CD1c-positive myeloid dendritic cell (primary cell): ENCODE results near the gene C22orf15.

ENCODE experiments used
- DNase-seq: peaks from one replicate; pipeline ENCODE4 v3.0.0-alpha.2; 2016; ENCODE audit errors: extremely low spot score

C22orf15 gene

DNA sequence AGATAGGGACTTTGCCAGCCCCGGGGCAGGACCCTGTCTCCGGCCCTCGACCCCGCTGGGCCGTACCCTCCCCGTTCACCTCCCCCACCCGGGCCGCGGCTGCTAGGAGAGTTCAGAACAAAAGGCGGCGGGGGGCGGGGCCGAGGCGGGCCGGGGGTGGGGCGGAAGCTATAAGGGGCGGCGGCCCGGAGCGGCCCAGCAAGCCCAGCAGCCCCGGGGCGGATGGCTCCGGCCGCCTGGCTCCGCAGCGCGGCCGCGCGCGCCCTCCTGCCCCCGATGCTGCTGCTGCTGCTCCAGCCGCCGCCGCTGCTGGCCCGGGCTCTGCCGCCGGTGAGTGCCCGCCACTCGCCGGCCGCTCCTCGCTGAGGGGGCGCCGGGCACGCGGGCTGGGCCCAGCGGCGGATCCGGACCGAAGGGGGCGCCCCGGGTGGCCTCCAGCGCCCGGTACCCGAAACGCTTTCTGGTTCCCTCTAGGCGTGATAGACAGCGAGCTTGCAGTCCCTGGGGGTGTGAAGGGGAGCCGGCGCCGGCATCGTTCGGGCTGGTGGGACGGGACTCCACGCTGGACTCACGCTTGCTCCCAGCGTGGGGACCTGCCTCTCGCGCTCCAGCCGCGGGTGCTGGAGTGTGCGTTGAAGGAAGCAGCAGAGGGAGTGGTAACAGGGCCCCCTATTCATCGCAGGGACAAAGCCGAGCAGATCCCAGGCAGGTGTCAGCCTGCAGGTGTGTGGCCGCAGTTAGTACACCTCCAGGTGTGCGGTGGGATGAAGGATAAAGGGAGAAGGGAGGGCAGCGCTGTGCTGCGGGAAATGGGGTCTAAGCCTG is 10.1 kb downstream of the C22orf15 start, which contains the start of gene MMP11:
TSS of gene MMP11 (plus strand) at position 201 of the 825 bp plus-strand sequence. CDS start at position 223, 22 bp downstream.
- DNase-seq: peak; percentile 46

DNA sequence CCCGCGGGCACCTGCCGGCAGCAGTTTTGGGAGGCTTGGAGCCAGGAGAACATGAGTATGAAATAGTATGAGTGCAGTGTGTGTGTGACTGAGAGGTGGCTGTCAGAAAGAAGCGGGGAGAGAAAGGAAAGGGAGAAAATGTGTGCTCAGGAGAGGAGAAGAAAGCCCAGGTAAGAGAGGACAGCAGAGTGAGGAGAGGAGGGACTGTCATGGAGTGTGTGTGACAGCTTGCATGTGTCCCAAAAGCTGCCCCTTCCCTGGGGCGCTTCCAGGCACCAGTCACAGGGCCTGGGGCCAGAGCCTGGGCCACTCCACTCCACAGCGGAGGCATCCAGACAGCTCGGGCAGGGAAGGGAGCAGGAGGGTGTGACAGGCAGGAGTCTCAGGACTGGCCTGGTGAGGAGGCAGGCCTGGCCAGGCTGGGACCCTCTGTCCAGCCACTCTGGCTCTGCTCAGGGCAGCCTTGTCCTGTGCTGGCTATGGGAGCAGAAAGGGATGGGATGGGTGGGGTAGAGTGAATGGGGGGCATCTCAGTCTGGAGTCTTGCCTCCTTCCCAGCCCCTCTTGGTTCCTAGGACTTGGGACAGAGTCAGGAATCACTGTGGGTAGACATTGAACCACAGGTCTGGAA is 10.8 kb downstream of the C22orf15 start:
- no peak for DNase-seq

- no peak for DNase-seq
Measured at GRCh38 chr22:23774114-23774921, 11.5 kb downstream of the C22orf15 start.

DNA sequence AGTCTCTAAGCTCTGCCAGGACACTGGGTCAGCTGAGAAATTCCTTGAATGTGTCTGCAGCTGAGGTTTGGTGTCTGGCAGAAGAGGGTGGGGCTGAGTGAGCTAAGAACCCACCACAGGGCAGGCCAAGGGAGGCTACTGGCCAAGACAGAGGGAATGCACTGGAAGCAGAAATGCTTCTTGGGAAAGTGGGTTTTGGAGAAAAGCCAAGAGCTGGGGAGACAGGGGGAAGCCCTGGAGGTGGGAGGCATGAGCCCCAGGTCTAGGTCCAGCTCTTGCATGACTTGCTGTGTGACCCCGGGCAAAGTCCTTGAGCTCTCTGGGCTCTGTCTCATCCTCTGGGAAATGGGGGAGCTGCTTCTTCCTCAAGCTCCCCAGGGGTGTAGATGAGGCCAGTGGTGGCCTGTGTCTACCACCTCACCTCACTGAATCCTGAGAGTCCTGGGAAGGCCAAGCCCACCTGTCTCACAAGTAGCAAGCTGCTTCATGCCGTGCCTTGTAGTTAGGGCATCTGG is 12.2 kb downstream of the C22orf15 start:
- no peak for DNase-seq

DNA sequence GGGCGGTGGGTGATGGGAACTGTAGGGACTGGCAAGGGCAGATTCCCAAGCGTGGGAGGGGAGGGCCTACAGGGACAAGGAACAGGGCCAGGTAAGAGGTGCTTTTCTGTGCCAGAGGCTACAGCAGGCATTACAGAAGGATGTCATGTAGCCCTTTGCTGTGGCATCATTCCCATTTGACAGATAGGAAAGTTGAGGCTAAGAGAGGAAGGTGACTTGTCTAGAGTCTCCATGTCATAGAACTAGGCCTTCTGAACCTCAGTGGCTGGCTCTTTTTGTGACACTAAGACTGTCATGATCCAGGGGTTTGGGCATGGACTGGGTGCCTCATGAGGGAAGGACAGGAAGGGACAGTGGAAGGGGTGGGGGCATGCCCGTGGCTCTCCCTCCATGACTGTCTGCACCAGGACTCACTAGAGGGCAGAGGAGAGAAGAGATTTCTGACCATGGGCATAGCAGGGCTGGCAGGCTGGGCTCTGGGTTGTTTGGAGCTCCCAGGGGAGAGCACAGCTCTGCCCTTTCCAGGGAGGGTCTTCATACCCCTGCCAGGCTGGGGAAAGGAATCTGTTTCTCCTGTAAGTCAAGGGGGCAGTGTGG is 13.1 kb downstream of the C22orf15 start:
- DNase-seq: no peak

DNA sequence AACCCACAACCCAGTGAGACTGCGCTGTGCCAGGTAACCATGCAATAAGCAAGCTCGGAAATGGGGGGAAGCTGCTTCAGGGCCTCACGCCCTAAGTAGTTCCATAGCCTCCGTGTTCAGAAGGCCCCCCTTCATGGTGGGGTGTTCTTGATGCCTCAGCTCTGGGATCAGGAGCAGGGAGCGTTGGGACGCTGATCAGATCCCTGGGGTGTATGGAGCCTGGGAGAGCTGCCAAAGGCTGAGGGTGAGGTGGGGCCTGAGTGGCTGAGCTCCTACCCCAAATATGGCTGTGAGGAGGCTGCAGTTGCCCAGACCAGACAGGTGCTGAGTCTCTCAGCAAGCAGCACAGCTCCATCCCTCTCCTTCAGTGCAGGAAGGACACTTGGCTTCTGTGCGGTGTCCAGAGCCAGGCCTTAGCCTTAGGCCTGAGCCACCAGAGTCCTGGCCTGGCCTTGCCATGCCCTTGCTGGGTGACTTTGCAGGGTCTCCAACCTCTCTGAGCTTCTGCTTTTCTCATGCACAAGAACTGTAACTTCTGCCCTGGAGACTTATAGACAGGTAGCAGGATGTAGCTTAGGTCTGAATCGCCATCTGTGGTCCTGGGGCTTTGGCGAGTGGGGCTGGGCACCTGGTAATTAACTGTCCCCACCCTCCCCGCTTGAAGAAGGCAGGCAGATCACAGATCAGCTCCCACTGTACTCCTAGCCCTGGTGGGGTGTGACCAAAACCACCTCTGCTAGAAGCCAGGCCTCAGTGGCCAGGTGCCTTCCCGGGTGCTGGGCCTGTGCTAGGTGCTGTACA is 15.2 kb downstream of the C22orf15 start:
- DNase-seq: no peak

GRCh38 chr22:23778577-23778900 is 15.7 kb downstream of the C22orf15 start:
- DNase-seq: no peak

DNA sequence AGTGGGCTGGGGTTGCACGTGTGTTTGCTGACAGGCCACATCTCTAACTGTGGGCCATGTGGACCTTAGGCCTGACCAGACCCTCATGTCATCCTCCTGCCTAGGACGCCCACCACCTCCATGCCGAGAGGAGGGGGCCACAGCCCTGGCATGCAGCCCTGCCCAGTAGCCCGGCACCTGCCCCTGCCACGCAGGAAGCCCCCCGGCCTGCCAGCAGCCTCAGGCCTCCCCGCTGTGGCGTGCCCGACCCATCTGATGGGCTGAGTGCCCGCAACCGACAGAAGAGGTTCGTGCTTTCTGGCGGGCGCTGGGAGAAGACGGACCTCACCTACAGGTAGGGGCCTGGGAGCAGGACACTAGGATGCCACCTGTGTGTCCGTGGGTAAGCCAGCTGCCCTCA is 16.3 kb downstream of the C22orf15 start:
- DNase-seq: no peak

DNA sequence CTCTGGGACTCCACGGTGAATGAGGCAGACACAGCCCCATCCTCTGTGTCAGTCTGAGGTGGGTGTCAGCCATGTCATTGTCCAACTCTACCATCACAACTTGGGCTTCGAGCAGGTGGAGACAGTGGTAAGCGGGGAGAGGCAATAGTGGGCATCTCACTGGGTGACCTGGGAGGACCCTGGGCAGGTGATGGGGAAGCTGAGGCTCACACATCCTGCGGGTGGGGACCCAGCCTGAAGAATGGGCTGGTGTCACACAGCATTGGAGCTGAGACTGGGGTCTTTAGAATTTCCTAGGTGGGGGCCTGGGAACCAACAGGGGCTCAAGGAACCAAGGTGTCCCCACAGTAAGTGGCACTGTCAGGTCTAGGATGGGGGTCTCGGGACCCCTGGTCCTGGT is 16.9 kb downstream of the C22orf15 start:
- no peak for DNase-seq

- no peak for DNase-seq
Measured at GRCh38 chr22:23780146-23780748, 17.5 kb downstream of the C22orf15 start.

DNA sequence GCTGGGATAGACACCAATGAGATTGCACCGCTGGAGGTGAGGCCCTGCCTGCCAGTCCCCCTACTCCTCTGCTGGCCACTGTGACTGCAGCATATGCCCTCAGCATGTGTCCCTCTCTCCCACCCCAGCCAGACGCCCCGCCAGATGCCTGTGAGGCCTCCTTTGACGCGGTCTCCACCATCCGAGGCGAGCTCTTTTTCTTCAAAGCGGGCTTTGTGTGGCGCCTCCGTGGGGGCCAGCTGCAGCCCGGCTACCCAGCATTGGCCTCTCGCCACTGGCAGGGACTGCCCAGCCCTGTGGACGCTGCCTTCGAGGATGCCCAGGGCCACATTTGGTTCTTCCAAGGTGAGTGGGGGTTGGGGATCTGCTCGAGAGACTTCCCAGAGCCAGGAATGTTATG is 18.3 kb downstream of the C22orf15 start:
- no peak for DNase-seq

DNA sequence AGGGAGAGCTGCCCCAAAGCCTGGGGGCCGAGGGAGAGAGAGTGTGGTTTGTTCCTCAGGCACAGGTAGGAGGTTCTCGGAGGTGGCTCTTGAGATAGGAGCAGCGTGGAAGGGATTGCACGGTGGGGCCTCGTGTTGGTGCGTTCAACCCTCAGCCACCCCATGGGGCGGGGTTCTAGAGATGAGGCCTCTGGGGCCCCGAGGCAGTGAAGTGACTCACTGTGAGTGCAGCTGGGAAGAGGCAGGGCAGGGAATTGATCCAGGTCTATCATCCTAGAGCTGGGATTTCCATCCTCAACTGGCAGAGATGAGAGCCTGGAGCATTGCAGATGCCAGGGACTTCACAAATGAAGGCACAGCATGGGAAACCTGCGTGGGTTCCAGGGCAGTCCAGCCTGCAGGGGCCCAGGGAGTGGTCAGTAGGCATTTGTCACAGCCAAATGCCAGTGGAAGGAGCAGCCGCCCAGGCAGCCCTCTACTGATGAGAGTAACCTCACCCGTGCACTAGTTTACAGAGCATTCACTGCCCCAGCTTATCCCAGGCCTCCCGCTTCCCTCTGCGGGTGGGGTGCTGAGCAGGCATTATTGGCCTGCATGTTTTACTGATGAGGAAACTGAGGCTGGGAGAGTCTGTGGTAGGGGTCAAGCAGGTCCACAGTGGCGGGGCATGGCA is 18.9 kb downstream of the C22orf15 start:
- DNase-seq: no peak

GRCh38 chr22:23782252-23782651 is 19.5 kb downstream of the C22orf15 start:
- no peak for DNase-seq

GRCh38 chr22:23782703-23783102 is 19.9 kb downstream of the C22orf15 start:
- DNase-seq: no peak

- no peak for DNase-seq
Measured at GRCh38 chr22:23783265-23784150, 20.7 kb downstream of the C22orf15 start.

GRCh38 chr22:23784215-23784732 is 21.5 kb downstream of the C22orf15 start:
- DNase-seq: no peak

GRCh38 chr22:23786261-23786710 is 23.5 kb downstream of the C22orf15 start:
- DNase-seq: no peak

GRCh38 chr22:23786752-23787599 is 24.2 kb downstream of the C22orf15 start, which contains the start of gene SMARCB1:
SMARCB1 (plus strand) TSS chr22:23786966; CDS start chr22:23787170, 204 bp downstream.
- peak; percentile 96 for DNase-seq
